Coronary artery (tissue), 2 donors: Measurements from ENCODE around the gene MGRN1.
"Not testable (repeated sequence)": the region's sequence is repeated elsewhere in the genome, so short reads cannot be mapped to it uniquely, and the experiment has no call there.

Experiments used
- DNase-seq: peaks from one replicate; pipeline ENCODE4 v3.0.0-alpha.2; 2017; ENCODE audit warnings: low spot score
- H3K27ac ChIP-seq, 2 donors: fragments of 200-600 bp; sonication (generic); one replicate each; pipeline ENCODE4 v1.5.1; 2016 to 2019
- H3K4me3 ChIP-seq: fragments of 200-600 bp; sonication (generic); 2 replicates; pipeline ENCODE4 v1.5.1; 2016; ENCODE audit warnings: mild to moderate bottlenecking, moderate library complexity
- CTCF ChIP-seq: fragments of 200-600 bp; sonication (generic); IDR thresholded peaks from one replicate; pipeline ENCODE4 v1.5.1; 2019; ENCODE audit warnings: antibody characterized with exemption

MGRN1 gene

GRCh38 chr16:4649744-4650442 is 25.3 kb downstream of the MGRN1 start:
- Histone ChIP-seq H3K27ac (no peak overlapping the region), H3K4me3 (no peak overlapping the region)
- no peak for TF ChIP-seq CTCF
- peak; percentile 68 for DNase-seq

GRCh38 chr16:4650443-4651074 is 25.9 kb downstream of the MGRN1 start:
- not testable (repeated sequence) for H3K4me3 ChIP-seq, H3K27ac ChIP-seq
- TF ChIP-seq CTCF: peak; percentile 39
- DNase-seq: peak; percentile 72

- no peak overlapping the region for H3K4me3 ChIP-seq
- H3K27ac ChIP-seq: no peak overlapping the region
- TF ChIP-seq CTCF: no peak
- no peak for DNase-seq
Observed at GRCh38 chr16:4651827-4652226, 27.2 kb downstream of the MGRN1 start.

GRCh38 chr16:4652561-4652960 is 27.9 kb downstream of the MGRN1 start:
- Histone ChIP-seq H3K4me3 (no peak overlapping the region), H3K27ac (no peak overlapping the region)
- no peak for TF ChIP-seq CTCF
- DNase-seq: no peak

GRCh38 chr16:4654011-4654963 is 29.7 kb downstream of the MGRN1 start:
- no peak overlapping the region for H3K27ac ChIP-seq
- no peak for DNase-seq
- H3K4me3 ChIP-seq: no peak overlapping the region
- no peak for TF ChIP-seq CTCF

GRCh38 chr16:4654964-4655590 is 30.5 kb downstream of the MGRN1 start:
- DNase-seq: peak; percentile 68
- no peak for TF ChIP-seq CTCF
- no peak overlapping the region for H3K4me3 ChIP-seq
- H3K27ac ChIP-seq: no peak overlapping the region
